Activated T-helper 1 cell treated with anti-CD3 and anti-CD28 coated beads, Interleukin-2, amount 50 U/mL, for 16 hours (primary cell): ENCODE results near the gene ZNF668.

ENCODE experiments used
- DNase-seq, 2 donors: peaks; one replicate each; pipeline ENCODE4 v3.0.0-alpha.2; 2020; ENCODE audit warnings: low read depth in 1 of 2, low spot score in 1 of 2

ZNF668 gene

GRCh38 chr16:31081428-31082351 lies 7.7 kb upstream of the ZNF668 start:
- no peak for DNase-seq

- no peak for DNase-seq
Observed at GRCh38 chr16:31080756-31081419, 6.8 kb upstream of the ZNF668 start.

GRCh38 chr16:31080035-31080629 lies 6.1 kb upstream of the ZNF668 start:
- no peak for DNase-seq

- DNase-seq: no peak
Observed at GRCh38 chr16:31079342-31079944, 5.4 kb upstream of the ZNF668 start.

- no peak for DNase-seq
Observed at GRCh38 chr16:31078597-31079341, 4.7 kb upstream of the ZNF668 start.

GRCh38 chr16:31077592-31078396 lies 3.8 kb upstream of the ZNF668 start:
- no peak for DNase-seq

- DNase-seq: no peak
Observed at GRCh38 chr16:31077024-31077423, 3.0 kb upstream of the ZNF668 start.

- DNase-seq: no peak
Observed at GRCh38 chr16:31076319-31076718, 2.3 kb upstream of the ZNF668 start.

- no peak for DNase-seq
Observed at GRCh38 chr16:31074814-31075183, 759 bp upstream of the ZNF668 start.

- peak; percentile 75 to 77 for DNase-seq
Observed at GRCh38 chr16:31073142-31073969, 684 bp downstream of the ZNF668 start.

- DNase-seq: no peak
Observed at GRCh38 chr16:31072540-31073141, 1.4 kb downstream of the ZNF668 start.

- no peak for DNase-seq
Observed at GRCh38 chr16:31071861-31072260, 2.2 kb downstream of the ZNF668 start.

- no peak for DNase-seq
Observed at GRCh38 chr16:31067342-31067741, 6.7 kb downstream of the ZNF668 start.

GRCh38 chr16:31064882-31065461 lies 9.1 kb downstream of the ZNF668 start:
- DNase-seq: no peak

GRCh38 chr16:31063843-31064611 lies 10.0 kb downstream of the ZNF668 start:
- no peak for DNase-seq

- no peak for DNase-seq
Observed at GRCh38 chr16:31063495-31063842, 10.6 kb downstream of the ZNF668 start.

GRCh38 chr16:31061813-31062440 lies 12.1 kb downstream of the ZNF668 start:
- no peak for DNase-seq
